ENCODE measurements around the gene GMPS.

DNA sequence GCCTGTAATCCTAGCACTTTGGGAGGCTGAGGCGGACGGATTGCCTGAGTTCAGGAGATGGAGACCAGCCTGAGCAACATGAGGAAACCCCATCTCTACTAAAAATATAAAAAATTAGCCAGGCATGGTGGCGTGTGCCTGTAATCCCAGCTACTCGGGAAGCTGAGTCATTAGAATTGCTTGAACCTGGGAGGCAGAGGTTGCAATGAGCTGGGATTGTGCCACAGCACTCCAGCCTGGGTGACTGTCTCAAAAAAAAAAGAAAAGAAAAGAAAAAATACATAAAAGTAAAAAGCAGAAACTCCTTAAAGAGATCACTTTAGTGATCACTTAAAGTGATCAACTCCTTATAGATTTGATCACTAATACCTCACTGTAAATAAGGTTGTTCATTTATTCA is 78.0 kb downstream of the GMPS start:
- TF ChIP-seq, protein P1, sequence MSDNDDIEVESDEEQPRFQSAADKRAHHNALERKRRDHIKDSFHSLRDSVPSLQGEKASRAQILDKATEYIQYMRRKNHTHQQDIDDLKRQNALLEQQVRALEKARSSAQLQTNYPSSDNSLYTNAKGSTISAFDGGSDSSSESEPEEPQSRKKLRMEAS (IDR thresholded peaks at IDR 0.05), result no peak
- TF ChIP-seq EP300 (IDR thresholded peaks at IDR 0.05; ENCODE audit: borderline replicate concordance) (no peak), CREB1 (IDR thresholded peaks at IDR 0.05; ENCODE audit: low read depth) (no peak)

All from Ishikawa (cell line).